NCI-H226 (cell line): ENCODE data around the gene LRCH4.

Source experiments
- DNase-seq: peaks from one replicate; pipeline ENCODE4 v3.0.0-alpha.2; 2015

The LRCH4 gene

DNA sequence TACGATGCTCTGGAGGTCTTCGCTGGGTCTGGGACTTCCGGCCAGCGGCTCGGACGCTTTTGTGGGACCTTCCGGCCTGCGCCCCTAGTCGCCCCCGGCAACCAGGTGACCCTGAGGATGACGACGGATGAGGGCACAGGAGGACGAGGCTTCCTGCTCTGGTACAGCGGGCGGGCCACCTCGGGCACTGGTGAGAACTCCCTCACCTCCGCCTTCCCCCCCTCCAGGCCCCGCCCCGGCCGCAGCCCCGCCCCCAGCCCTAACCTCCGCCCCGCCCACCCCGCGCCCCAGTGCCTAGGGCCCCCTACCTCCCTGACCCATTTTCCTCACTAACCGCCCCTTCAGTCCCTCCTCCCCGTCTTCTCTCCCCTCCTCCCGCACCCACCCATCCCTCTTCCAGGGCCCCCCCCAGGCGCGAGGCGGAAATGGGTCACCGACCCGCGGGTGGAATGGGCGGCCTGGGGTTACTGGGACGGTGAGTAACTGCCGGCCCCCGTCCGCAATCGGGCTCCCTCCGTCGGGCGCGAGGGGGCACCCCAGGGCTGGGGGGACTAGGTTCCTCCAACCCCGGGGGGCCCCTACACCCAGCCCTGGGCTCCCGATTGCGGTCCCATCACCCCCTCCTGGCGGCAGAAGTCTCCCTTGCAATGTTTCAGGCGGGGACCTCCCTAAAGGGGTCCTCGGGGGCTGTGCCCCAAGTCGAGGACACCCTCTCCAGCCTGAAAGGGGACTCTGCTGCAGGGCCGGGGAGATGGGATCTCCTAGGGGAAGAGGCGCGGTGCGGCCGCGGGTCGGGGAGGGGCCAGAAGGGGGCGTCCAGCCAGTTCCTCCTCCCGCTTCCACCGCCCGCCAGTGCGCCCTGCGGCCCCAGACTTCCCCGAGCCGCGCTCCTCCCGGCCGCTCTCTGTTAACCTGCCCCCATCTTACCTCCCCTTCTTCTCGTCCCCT is 18.4 kb upstream of the LRCH4 start:
- DNase-seq: peak; percentile 65

DNA sequence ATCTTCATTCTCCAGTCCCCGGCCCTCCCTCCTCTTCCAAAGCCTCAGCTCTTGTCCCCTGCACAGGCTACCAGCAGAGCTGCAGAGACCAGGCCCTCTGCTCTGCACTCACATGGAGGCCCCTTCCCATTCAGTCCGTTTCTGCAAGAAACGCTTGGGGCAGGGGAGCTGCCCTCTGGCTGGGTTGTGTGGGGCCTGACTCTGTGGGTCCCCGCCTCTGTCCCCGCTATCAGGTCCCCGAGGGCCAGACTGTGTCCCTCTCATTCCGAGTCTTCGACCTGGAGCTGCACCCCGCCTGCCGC is 17.7 kb upstream of the LRCH4 start:
- no peak for DNase-seq

DNA sequence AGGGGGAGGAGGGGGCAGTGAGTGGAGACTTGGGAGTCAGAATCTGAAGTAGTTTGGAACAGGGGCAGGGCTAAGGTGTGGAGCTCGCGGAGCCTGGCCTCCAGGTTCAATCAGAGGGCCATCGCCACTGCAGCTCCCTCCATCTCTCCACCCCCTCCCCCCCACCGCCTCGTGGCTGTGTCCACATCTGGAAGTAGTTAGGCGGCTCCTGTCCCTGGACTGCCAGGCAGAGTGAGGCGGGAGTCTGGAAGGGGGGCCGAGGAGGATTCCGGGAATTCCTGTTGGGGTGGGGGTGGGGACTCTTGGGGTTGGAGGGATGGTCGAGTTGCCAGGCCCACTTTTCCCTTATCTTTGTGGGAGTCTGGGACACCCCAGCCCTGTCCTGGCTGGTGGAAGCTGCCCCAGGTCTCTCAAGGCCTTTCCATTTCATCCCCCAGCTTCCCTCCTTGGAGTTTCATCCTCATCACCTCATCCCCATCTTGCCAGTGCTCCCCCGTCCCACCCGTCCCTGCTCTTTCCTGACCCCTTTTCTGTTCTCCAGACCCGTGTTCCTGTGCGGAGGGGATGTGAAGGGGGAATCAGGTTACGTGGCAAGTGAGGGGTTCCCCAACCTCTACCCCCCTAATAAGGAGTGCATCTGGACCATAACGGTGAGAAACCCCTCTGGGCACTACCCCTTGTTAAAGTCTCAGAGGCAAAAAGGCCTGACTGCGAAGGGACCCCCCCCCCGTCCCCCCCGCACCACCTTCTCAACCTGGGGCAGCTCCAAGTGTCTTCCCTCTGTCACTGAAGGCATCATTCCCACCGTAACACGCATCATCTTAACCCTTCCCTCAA is 17.2 kb upstream of the LRCH4 start:
- DNase-seq: no peak

DNA sequence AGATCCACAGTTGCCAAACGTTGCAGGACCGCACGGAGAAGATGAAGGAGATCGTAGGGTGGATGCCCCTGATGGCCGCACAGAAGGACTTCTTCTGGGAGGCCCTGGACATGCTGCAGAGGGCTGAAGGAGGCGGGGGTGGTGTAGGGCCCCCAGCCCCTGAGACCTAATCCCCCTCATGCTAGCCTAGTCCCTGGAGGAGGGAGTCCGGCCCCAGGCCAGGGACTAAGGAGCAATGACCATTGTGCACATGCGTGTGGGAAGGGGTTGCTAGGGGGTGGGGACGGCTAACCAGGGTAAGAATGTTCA is 14.8 kb upstream of the LRCH4 start:
- no peak for DNase-seq

DNA sequence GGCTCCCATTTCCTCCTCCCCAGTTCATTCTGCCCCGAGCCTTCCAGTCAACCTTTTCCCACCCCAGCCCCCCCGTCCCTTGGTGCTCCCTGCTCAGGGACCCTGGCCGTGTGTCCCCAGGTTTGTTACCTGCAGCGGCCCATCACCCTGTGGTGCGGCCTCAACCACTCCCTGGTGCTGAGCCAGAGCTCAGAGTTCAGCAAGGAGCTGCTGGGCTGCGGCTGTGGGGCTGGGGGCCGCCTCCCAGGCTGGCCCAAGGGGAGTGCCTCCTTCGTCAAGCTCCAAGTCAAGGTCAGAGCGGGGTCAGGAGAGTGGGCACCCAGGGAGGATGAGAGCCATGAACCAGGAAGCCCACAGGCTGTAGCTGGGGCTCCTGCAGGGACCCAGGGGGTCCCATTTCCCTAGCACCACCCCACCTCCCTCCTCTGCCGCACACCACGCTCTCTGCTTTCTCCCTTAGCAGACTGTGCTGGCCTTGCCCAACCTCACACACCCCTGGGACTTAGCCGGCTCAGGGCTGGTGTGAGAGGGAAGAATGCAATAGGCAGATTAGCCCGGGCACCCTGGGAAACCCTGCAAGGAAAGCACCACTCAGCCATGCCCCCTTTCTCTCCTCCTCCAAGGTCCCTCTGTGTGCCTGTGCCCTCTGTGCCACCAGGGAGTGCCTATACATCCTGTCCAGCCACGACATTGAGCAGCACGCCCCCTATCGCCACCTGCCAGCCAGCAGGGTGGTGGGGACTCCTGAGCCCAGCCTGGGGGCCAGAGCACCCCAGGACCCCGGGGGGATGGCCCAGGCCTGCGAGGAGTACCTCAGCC is 14.2 kb upstream of the LRCH4 start:
- DNase-seq: no peak

DNA sequence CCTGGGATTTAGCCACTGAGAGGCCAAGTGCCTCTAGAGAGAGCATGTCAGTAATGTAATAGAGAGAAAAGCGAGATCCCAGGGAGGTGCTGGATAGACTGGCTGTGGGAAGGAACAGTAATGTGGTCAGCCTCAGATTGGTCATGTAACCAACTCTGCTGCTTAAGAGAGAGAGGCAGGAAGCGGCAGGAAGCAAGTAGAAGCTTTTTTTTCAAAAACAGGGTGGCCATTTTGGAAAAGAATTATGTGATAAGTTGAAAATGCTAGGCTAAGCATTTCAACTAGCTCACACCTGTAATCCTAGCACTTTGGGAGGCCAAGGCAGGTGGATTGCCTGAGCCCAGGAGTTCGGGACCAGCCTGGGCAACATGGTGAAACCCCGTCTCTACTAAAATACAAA is 12.5 kb upstream of the LRCH4 start:
- no peak for DNase-seq

DNA sequence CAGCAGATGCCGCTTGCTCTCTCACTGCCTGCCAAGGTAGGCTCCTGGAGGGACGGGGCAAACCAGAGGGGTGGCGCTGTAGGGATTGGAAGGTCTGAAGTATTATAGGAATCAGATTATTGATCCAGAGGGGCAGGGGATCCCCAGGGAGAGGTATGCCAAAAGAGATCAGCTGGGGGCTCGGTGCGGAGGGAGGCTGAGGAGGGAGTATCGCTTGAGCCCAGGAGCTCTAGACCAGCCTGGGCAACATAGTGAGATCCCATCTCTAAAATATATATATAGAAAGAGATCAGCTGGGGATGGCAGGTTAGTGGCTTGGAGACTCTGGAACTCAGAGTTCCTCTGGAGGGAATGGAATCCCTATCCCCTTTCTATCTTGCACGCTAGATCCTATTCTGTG is 9.3 kb upstream of the LRCH4 start:
- no peak for DNase-seq

DNA sequence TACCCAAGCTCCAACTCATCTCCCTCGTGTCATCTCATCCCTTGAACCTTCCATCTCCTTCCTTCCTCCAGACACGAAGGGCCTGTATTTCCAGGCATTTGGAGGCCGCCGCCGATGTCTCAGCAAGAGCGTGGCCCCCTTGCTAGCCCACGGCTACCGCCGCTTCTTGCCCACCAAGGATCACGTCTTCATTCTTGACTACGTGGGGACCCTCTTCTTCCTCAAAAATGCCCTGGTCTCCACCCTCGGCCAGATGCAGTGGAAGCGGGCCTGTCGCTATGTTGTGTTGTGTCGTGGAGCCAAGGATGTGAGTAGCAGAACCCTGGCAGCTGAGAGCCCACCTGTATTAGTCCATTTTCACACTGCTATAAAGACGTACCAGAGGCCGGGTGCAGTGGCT is 5.7 kb upstream of the LRCH4 start:
- no peak for DNase-seq

DNA sequence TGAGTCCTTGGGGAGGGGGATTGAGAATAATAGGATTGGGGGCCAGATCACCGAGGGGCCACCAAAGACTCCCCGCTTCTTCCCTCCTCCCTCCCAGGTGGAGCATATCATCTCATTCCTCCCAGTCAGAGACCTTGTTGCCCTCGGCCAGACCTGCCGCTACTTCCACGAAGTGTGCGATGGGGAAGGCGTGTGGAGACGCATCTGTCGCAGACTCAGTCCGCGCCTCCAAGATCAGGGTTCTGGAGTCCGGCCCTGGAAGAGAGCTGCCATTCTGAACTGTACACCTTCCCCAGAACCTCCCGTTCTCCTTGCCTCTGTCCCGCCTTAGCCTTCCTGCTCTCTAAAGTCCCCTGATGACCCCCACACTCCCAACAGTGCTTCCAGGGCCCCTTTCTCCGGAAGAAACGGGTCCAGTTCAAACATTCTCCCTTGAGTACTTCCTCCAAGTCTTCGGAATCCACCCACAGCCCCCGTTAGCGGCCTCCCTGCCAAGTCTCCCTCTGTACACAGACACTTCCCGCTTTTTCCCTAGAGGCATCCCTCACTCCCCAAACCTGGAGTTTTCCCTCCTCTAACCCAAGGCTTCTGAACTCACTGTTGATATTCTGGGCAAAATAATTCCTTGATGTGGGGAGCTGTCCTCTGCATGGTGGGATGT is 4.3 kb upstream of the LRCH4 start:
- DNase-seq: no peak

DNA sequence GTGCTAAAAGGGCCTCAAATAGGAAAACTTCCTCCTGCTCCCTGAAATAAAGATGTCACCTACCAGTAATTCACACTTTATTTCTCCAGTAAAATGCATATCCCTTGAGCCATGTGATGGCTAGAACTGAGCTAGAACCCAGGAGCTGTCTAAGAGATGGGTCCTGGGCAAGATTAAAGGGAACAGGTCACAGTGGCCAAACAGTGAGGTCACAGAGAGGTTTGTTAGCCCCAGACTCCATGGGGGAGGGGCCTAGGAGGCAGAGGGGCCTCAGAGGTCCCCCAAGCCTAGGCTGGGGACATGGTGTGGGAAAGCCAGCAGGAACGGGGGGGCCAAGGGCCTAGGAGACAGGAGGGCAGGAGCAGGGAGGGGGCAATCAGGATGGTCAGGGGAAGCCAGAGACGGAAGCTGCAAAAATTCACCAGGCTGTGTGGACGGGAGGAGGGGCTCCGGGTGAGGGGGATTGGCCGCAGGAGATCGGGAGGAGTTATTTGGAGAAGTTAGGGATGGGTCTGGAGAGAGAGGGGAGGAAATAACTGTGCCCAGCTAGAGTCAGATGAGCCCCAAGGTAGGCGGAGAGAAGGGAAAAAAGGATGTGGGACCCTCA is 3.5 kb upstream of the LRCH4 start:
- no peak for DNase-seq

DNA sequence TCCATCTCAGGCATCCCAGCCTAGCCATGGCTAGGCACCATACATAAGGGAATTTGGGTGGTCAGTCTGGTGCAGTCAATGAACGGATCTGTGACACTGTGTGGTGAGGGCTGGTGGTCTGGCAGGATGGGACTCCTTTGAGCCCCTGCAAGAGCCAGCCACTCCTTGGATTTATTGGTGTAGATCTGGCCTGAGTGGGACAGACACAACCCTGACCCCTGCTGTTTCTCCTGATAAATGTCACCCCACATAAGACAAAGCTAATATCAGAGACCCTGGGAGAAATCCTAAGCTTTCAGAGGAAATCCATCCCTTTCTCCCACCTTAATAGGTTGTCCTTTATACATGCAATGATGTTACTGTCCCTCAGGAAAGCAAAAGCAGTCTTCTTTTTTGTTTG is 2.5 kb upstream of the LRCH4 start:
- DNase-seq: no peak

DNA sequence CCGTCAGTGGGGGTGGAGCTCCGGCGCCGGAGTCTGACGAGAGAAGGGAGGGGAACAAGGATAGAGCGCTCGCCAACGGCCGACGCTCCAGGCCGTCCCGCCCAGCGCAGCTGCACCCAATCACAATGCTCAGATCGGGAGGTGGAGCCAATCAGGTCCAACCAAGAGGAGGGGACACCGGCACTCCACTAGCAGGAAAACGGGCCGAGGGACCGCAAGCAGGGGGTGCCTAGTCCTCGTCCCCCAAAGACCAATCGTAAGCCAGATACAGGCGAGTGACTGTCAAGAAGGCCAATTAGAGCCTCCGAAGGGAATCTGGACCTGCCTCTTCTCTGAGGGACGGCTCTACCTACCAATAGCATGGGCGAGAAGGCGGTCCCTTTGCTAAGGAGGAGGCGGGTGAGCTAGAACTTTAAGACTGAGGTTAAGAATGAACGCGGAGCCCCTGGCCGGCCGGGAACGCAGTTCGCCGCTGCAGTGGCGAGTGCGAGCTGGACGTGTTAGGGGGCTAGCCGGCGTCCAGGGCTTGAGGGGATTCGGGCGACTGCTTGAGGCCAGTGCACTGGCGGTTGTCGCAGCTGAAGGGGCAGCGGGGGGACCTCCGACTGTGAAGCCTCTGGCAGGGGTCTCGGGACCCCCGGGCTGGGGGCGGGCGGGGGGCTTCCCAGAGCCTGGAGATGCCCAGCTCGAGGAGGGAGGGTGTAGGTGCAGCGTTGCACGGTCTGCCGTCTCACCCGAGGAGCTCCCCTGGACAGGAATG is 517 bp upstream of the LRCH4 start, which contains the start of gene FBXO24:
Gene FBXO24 (plus strand): TSS at position 63 of the 760 bp plus-strand sequence. CDS start 298 bp downstream, at position 361.
- peak; percentile 99 for DNase-seq

DNA sequence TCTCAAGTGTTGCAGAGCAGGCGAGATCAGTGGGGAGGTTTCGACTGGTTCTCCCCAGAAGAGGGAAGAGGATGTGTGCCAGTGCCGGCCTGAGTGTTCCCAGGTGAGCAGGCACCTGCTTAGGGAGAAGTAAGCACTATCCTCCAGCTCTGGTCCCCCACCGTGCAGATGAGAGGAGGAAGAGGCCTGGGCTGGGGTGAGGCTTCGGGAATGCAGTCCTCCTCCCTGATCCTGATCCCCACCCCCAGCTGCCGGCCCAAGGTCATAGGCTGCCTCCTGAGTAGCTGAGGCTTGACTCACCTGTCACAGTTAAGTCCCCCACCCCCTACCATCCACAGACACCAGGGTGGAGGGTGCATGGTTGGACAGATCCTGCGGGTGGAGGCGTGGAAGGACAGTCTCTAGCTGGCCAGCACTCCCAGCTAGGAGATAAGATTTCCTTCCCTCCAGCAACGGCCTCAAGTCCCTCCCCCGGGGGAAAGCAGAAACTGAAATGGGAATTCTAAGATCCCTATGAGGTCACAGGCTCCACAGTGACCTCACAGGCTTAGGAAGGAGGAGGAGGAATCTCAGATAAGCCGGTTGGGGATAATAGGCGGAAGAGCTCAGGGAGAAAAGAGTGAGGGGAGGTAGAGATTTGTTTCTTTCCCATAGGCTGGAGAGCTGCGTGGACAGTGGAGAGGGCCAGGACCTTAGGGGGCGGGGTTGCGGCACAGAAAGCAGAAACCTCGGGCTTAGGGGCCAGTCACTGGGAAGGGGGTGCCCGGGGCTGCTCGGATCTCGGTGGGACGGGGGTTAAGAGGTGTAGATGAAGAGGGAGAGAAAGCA is 1.0 kb downstream of the LRCH4 start:
- DNase-seq: peak; percentile 99

DNA sequence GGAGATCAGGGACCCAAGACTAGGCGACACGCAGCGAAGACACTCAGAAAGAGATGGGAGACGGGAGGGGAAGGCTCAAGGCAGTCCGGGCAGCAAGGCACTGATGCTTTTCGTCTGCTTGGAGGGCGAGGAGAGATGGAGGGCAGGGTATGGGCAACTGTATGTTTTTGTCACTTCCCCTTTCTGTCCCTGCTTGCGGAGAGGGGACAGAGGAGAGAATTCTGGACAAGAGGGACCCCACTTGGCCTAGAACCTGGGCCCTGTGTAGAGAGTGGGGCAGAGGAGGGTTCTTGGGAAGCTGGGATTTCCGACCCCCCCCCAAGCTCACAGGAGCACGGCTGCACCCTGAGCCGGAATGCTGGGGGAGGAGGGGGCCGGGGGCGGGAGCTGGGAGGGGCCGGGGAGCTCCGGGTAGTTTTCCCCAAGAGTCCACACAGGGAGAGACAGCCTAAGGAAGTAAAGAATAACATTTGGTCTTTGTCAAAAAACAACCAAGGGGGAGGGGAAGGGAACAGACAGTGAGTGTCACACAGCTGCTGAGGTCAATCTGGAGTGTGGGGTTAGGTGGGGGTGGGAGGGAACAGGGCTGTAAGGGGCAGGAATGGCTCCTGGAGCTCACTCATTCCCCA is 1.8 kb downstream of the LRCH4 start:
- peak; percentile 41 for DNase-seq

DNA sequence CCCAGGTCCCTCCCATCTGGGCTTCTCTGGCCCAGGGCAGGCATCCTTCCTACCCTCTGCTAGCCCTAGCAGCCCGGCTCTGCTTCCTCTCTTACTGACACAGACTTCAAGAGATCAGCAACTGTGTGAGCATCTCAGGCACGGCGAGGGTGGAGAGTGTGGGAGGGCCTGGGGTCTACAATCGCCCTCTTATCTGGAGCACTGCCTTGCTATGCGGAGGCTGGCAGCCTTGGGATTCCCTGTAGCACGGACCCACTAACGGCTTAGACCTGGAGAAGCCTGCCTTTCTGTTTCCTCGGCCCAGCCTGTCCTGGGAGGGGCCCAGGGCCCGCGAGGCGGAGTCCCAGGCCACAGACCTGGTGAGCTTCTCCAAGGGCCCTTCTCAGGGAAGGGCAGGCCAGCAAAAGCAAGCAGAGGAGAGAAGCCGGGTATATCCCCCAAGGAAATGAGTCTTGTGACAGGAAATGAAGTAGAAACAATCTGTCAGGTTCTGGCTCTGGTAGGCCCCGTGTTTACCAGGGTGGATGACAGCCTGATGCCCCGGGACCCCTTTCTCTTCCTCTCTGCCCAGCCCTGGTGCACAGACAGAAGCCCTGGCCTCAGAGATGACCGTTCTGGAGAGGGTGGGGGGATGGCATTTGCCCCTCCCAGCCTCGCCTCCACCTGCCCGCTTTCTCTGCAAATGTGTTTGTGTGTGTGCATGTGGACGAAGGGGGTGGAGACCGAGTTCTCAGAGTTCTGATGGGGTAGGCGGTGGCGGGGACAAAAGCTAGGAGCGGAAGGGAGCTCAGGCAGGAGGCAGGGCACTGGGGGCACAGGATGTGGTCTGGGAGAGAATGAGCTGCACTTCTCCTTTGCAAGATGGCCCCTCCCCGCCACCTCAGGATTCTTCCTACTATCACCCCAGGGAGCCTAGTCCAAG is 2.5 kb downstream of the LRCH4 start:
- DNase-seq: peak; percentile 90

DNA sequence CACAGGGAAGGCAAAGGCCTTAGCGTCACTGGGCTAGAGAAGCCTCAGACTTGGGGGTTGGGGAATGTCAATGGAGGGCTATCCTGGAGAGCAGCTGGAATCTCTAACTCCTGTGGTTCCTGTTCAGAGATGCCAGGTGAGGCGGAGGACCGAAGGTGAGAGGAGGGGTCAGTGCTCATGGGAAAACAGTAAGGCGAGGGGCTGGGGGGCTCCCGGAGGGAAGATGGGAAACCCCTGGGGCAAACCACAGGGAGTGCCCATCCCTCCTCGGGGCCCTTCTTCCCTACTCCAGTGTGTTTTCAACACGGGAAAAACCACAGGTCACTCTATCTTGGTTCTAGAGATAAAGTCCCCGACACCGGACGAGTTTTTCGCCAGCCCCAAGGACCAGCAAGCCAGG is 3.3 kb downstream of the LRCH4 start:
- no peak for DNase-seq

DNA sequence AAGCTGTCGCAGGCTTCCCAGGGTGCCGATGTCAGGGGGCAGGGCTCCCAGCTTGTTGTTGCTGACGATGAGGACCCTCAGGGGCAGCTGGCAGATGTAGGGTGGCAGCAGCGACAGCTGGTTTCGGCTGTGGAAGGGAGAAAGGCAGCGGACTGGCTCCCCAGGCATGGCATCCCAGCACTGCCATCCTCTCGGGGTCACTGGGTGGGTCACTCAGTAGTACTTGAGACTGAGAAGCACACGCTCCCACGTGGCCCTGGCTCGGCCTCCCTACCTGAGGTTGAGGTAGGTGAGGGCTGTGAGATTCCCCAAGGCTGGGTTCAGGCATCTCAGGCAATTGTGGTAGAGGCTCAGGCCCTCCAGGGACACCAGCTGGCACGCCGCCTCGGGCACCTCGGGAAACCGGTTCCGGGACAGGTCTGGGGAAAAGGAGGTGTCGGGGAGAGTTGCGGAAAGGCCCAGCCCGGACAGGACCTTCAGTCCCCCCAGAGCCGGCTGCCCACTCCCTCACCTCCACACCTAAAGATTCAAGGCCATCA is 3.8 kb downstream of the LRCH4 start:
- no peak for DNase-seq

DNA sequence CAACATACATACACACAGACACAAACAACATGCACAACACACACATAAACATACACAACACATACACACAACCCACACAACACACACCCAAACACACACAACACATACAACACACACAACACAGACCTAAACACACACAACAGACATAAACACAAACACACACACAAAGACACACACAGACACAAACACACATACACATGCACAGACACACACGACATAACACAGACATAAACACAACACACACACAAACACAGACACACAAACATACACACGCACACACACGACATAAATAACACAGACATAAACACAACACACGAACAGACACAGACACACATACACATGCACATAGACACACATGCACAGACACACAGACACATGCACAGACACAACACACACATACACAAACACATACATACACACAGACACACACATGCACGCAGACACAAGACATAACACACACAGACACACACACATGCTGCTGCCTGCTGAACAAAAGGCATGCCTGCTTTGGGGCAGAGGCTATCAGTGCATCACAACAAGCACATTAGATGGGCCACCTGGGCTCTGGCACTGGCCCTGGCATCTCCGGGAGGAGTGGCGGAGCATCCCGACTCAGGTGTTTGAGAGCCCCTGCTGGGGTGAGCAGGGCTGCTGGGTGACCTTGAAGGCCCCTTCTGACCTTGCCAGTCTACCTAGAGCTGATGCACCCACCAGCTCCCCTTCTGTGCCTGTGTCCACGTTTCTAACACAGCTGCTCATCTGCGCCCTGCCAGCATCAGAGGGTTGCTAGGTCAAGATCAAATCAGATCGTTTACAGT is 5.3 kb downstream of the LRCH4 start:
- no peak for DNase-seq
